H1 (cell line): Measurements from ENCODE around the gene FNDC3A. TPM values are rescaled to one million over a fixed set of nuclear protein-coding genes. Genes with fewer than 3 reads are reported as not detected.

ENCODE experiments used
- CHD7 ChIP-seq: fragments of 300-600 bp; sonication (generic); IDR thresholded peaks from 2 replicates; pipeline ENCODE4 v1.7.1; 2012; ENCODE audit warnings: low read length, moderate library complexity, mild to moderate bottlenecking, inconsistent platforms; ENCODE audit not compliant: insufficient replicate concordance
- PHF8 ChIP-seq: fragments of 200-600 bp; sonication (generic); conservative IDR thresholded peaks from 2 replicates; pipeline ENCODE4 v1.7.1; 2012; ENCODE audit warnings: low read depth, mild to moderate bottlenecking, inconsistent platforms, low read length, moderate library complexity
- polyA plus RNA-seq, 7 experiments: library from polyadenylated mRNA; depleted of rRNA in 3 of 7; stranded (reverse) in 5 of 7; unstranded in 2 of 7; fragments of >200 nt in 5 of 7; fragments of 200-250 nt in 2 of 7; gene quantifications; 1 replicate in 5 of 7; 2 replicates in 1 of 7; 4 replicates in 1 of 7; pipeline versions ENCODE4 v1.2.1 to v1.2.3, GENCODE V29; 2011 to 2013; ENCODE audit warnings: missing spikeins in 2 of 7, mixed read lengths in 2 of 7
- total RNA-seq: library from RNA; stranded (reverse); fragmentation: NEBNext Ultra II Directional; extraction: Animal tissue kit (Norgen Biotek cat#: 25700); gene quantifications from 2 replicates; pipeline ENCODE4 v1.2.1, GENCODE V29; 2021

Gene FNDC3A
- total and polyA plus RNA-seq, 2 of the 8 experiments (the other 6 are each of a cell fraction or from before 2014, with no cell fraction given), result 14.6 to 26.0 TPM

GRCh38 chr13:48942131-48942530, 33.6 kb upstream of the FNDC3A start (continued):
- TF ChIP-seq CHD7 (no peak), PHF8 (no peak)
